ENCODE measurements around the gene MAML3.

MAML3 gene

GRCh38 chr4:140096921-140097320, 57.1 kb downstream of the MAML3 start:
- no peak for DNase-seq

GRCh38 chr4:140096483-140096861, 57.5 kb downstream of the MAML3 start:
- DNase-seq: no peak

- peak; percentile 69 to 72 for DNase-seq
These were observed 58.1 kb downstream of the MAML3 start for GRCh38 chr4:140095694-140096482.

DNA sequence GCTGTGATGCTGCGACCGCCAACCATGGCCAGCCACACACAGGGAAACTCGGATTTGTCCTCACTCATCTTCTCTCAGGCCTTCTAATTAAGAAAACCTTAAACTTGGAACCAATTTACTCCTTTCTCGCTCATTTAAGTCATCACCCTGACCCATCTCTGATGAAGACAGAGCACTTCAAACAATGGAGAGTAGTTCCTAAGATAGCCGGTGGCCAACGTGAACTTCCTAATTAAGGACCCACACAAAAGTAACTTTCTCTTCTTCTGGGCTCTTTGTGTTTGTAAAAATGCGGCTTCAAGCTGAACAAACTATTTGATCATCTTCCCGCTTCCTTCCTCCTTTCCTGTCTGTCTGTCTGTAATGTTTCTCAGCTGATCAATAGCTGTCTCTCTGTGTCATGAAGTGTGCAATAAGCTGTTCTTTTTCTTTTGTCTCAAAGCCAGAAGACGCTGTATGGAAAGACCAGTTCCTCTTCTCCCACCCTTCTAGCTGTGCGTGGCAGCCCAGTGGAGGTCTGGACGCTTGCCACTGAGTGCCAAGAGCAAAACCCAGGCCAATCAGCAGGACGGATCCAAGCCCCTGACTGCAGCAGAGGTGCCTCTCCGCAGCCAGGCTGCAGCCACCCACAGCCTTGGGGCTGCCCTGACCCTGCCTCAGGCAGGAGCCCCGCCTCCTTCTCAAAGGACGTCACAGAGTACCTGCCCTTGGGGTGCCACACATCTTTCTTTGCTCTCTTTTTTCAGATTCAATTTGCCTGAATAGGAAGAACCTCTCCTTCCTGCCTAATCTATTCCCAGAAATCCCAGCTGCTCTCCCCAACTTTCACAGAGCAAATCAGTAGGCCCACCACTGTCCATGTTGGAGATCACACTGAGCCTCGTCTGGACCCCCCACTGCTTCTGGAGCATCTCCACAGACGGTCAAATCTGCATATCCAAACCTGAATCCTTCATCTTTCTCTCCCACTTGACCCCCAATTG, 59.3 kb downstream of the MAML3 start:
- peak; percentile 58 to 68 for DNase-seq

DNA sequence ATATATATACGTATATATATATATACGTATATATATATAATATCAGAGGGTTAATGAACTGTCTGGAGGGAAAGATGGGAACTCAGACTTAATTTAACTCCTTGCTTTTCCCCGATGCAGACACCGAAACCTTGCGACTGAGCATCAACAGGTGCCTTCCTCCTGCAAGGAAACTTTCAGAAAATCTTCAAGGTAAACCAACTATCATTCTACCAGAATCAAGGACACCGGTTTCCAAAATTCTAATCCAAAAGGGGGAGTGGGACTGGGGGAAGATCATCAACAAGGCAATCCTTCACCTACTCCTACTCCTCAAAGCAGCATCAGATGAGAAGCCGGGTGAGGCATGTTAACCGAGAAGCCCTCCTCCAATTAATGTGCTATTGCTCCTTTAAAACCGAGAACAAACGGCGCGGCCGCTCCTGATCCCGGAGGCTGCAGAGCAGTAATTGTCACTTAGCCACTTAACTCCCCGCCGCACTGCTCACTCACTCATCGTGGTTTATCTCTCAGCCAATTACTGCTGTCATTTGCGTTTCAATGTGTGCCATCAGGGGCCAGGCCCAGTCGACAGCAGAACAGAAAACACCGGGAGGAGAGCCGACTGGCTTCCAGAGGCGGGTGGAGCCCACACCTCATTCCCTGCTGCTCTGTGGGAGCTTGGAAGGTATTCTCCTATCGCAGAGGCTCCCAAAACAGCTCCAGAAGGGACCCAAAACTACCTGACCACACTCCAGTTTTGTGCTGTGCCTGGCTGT, 61.7 kb downstream of the MAML3 start:
- no peak for DNase-seq

- DNase-seq: no peak
These were observed 62.7 kb downstream of the MAML3 start for GRCh38 chr4:140091305-140091704.

DNA sequence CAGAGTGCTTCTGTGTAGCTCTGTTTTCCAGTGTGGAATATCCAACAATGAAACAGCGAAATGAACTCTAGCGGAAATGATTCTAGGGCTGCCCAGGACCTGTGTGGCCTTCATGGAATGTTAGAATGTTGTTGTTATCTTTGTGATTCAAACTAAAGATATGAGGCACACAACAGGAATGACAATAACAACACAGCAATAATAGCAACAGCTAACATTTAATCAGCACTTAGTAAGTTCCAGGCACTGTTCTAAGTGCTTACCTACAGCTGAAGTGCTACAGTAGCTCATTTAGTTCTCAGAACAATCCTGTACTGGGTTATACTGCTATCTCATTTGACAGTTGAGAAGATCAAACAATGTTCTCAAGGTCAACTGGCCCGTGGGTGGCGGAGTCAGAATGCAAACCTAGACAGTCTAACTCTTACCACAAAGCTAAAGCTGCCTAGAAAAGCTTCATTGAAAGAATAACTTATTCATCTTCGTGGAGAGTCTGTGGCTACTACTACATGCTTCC, 63.7 kb downstream of the MAML3 start:
- no peak for DNase-seq

DNA sequence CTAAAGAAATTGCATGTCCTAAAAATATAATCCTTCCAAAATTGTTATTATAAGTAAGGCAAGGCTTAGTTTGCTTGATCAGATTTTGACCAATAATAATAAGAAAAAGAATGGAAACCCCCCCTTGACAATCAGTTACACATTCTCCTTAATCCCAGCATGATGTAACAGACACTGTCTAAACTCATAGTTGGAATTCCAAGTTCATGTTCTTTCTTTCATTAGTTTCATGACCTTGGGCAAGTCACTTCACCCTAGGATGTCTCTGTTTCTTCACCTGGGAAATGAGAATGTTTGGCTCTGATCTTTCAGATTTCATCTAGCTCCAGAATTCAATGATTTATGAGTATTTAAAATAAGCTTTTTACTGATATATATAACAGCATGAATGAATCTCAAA, 64.8 kb downstream of the MAML3 start:
- DNase-seq: no peak

DNA sequence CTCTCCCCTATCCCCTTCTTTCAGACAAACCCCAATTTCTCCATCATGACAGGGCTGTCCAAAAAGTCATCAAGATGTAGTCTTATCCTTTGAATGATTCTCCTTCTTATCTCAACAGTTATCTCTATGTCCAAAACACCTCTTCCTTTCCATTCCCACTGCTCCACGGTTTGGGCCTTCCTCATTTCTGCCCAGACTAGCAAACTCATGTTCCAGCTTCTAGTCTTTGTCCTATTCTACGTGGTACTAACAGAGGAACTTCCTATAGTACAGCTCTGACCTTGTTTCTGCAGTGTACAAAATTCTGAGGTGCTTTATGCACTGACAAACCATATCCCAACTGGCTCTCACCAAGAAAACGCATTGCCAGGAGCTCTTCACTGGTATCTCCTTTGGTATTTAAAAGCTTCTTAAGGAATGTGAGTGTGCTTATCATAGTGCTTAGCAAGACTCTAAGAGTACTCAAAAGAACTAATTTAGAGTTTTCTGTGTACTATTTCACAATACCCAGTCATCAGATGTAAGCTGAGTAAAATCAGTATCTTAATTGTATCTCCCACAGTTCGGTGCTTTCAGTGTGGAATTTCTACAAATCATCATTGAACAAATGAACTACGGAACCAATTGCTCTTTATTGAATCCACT, 65.5 kb downstream of the MAML3 start:
- DNase-seq: no peak

GRCh38 chr4:140085881-140086280, 68.1 kb downstream of the MAML3 start:
- DNase-seq: no peak

DNA sequence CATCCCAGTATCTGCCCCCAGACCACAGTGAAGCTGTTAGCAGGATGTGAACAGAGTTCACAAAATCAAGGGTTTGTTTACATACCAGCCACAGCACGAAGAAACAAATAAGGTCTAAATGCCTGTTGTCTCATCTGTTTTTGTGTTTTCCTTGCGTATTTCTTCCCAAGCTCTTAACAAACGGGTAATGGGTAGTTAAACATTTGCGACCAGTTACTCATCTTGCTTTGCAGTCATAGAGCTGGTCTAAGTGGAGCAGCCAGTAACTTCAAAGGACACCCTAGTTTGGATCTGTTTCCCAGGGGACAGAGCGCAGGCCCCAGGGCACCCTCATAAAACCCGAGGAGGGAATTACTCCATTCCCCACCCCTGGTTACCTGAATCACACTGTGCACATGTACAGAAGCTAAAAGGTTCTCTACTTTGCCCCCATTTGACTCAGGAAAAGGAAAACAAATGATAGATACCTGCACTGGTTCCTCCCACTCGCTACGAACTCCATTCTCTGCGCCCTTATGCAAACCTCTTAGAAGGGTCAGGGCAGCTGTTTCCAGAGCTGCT, 68.8 kb downstream of the MAML3 start:
- no peak for DNase-seq

GRCh38 chr4:140084385-140084784, 69.6 kb downstream of the MAML3 start:
- no peak for DNase-seq

GRCh38 chr4:140082391-140082755, 71.6 kb downstream of the MAML3 start:
- DNase-seq: no peak

DNA sequence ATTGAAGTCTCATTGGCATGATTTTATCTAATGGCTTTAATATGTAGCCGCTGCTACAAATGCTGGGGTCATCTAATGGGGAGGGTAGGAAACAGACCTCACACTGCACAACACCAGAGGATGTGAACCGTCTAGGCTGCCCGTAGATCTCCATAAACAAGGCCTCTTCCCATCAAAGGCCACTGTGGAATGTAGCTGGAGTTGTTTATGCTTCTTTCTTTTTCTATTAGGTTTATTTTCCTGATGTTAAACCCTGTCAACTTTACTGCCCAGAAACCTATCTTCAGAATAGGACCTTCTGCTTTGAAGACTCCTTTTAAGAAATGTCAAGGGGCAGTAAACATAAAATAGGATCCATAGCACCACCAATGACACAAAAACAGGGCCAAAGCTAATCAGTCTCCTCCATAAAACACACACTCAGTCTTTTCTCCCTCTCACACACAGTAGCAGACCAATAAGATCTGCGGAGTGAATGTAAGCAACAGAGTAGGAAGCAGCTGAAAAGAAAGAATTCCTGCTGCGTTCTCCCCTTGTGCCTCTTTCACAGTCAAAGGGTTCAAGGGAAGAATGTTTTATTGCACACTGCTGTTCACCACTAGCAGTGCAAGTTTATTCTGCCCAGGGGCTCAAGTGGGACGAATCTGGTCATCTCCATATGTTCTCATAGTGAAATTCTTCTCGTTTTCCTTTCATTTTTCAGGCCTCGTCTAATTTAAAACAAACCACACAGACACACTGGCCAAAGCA, 72.2 kb downstream of the MAML3 start:
- no peak for DNase-seq

DNA sequence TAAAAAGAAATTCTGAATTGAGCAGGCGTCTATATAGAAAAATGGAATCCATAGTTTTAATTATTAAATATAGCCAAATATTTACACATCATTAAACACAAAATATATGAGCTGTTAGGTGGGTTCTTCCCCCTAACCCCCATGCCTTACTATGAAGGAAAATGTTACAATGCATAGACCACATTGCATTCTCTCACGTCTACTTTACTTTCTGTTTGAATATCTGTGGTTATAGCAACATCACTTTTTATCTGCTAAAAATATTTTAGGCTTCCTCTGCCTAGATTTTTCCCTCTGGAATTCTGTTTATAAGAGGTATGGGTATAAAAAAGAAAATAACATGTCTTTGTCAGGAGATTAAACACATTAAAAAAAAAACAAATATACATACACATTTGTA, 73.1 kb downstream of the MAML3 start:
- DNase-seq: no peak

- DNase-seq: no peak
These were observed 75.6 kb downstream of the MAML3 start for GRCh38 chr4:140078366-140078765.

DNA sequence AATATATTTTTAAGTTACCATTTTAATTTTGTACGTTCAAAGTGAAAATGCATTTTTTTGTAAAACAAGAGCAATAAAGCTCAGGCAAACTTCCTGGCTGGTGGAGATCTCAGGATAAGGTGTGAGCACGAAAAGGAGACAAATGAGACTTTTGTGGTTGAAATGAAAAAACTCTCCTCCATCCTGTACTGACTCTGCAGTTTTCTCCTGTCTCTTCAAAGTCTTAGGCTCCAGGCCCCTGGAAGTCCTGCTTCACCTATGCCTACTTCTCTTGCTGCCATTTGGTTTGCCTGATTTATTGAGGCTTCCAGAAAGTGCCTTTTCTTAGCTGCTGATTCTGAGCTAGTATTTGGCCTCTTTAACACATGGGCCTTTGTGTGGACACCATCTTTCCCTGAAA, 77.7 kb downstream of the MAML3 start:
- no peak for DNase-seq

GRCh38 chr4:140071806-140072205, 82.2 kb downstream of the MAML3 start:
- peak; percentile 59 to 74 for DNase-seq

DNA sequence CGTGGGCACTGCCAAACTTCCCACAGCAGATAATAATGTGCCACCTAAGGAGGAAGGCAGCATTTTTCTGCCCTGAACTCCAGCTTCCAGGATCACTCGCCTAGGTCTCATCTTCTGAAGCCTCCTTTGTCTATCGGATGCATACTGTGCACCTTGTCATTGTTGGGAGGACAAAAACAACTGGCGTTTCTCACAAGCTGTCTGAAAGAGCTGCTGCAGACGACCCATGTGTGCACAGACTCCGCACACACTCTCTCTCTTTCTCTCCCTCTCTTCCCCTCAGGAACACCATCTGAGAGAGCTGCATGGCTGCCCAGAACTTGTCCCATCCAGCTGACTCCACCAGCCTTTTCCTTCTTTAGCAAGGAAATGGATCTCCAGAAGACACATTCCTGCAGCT, 83.0 kb downstream of the MAML3 start:
- no peak for DNase-seq

DNA sequence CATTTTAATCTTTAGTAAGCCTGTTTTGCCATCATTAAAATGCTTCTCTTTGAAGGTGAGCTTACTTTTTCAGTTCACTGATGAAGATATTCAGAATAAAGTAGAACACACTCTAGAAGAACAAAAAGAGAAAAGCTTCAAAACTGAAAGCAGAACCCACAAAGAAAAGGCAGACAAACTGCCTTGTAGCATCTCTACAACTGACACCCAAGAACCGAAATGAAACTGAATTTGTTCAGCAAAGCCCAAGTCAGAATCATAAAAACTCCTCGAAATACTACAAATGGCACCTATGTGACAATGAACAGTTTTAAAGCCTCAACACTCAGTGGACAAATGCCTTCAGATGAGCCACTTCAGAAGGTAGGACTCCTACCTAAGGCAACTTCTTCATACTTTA, 83.6 kb downstream of the MAML3 start:
- DNase-seq: no peak

- DNase-seq: no peak
These were observed 84.9 kb downstream of the MAML3 start for GRCh38 chr4:140069066-140069465.

All from activated CD4-positive, alpha-beta T cell treated with anti-CD3 and anti-CD28 coated beads, Interleukin-2, amount 50 U/mL, for 48 hours (primary cell).